Endothelial cell (in vitro differentiated cells): ENCODE measurements around the gene OTOS. TPM values are rescaled to one million over a fixed set of nuclear protein-coding genes. Genes with fewer than 3 reads are reported as not detected.

Experiments
- DNase-seq: peaks from one replicate; pipeline ENCODE4 v3.0.0; 2021; ENCODE audit warnings: low spot score
- H3K27ac Mint-ChIP-seq: one replicate; pipeline ENCODE4 v1.8.0; 2021; ENCODE audit warnings: mixed read lengths, inconsistent platforms; ENCODE audit not compliant: unreplicated experiment
- H3K27me3 Mint-ChIP-seq: one replicate; pipeline ENCODE4 v1.8.0; 2021; ENCODE audit warnings: mild to moderate bottlenecking, moderate library complexity, mixed read lengths, inconsistent platforms; ENCODE audit not compliant: unreplicated experiment
- H3K36me3 Mint-ChIP-seq: one replicate; pipeline ENCODE4 v1.8.0; 2021; ENCODE audit warnings: mild to moderate bottlenecking, low read depth, mixed read lengths, inconsistent platforms; ENCODE audit not compliant: unreplicated experiment
- H3K4me1 Mint-ChIP-seq: one replicate; pipeline ENCODE4 v1.8.0; 2021; ENCODE audit warnings: mild to moderate bottlenecking, mixed read lengths, inconsistent platforms; ENCODE audit not compliant: unreplicated experiment
- H3K4me3 Mint-ChIP-seq: one replicate; pipeline ENCODE4 v1.8.0; 2021; ENCODE audit warnings: mild to moderate bottlenecking, mixed read lengths, inconsistent platforms; ENCODE audit not compliant: unreplicated experiment
- H3K9me3 Mint-ChIP-seq: one replicate; pipeline ENCODE4 v1.8.0; 2021; ENCODE audit warnings: mixed read lengths, inconsistent platforms; ENCODE audit not compliant: unreplicated experiment
- total RNA-seq: library from RNA; stranded (reverse); fragmentation: NEBNext Ultra II Directional; extraction: Animal tissue kit (Norgen Biotek cat#: 25700); gene quantifications from one replicate; pipeline ENCODE4 v1.2.1, GENCODE V29; 2021; ENCODE audit not compliant: unreplicated experiment
- TF ChIP-seq, protein P1 (sequence below): fragments of 200-600 bp; sonication (generic); IDR thresholded peaks from one replicate; pipeline ENCODE4 v1.5.0; 2021; ENCODE audit warnings: antibody characterized with exemption; ENCODE audit not compliant: unreplicated experiment

Gene OTOS
- total RNA-seq, 1 donor from 2014 or later, result not detected

DNA sequence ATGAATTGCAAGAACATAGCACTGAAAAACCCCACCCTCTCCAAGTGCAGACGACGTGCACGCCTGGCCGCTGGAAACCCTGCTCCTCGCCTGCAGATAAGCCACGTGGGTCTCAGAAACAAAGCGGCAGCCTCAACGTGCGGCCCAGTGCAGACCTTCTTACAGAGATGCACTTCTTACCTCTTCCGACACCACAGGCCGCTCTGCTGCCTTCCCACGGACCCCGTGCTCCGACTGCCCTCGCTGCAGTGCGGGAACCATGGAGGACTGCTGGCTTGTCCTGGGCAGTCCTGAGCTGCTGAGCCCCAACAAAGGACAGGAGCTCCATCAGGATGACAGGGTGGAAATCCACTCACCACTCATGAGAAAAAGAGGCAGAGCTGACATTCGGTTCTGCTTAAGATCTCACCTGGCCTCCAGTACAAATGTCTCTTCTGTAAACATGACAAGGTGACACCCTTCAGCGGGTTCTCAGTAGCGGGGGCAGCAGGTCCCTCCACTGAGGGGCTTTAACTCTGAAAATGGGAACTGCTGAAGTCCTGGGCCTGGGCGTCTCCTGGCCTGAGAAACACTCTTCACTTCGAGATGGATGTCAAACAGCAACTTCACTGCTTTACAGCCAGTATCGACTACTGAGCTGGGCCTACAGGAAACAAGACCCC lies 10.6 kb downstream of the OTOS start:
- Mint-ChIP-seq H3K27ac (no peak overlapping the region), H3K36me3 (peaks cover 47% of the 10 kb centered on the region), H3K4me3 (no peak overlapping the region), H3K4me1 (peaks cover 6% of the 10 kb centered on the region), H3K27me3 (peaks cover 1% of the 10 kb centered on the region), H3K9me3 (no peaks in the 10 kb centered on the region)
- TF ChIP-seq, protein P1, sequence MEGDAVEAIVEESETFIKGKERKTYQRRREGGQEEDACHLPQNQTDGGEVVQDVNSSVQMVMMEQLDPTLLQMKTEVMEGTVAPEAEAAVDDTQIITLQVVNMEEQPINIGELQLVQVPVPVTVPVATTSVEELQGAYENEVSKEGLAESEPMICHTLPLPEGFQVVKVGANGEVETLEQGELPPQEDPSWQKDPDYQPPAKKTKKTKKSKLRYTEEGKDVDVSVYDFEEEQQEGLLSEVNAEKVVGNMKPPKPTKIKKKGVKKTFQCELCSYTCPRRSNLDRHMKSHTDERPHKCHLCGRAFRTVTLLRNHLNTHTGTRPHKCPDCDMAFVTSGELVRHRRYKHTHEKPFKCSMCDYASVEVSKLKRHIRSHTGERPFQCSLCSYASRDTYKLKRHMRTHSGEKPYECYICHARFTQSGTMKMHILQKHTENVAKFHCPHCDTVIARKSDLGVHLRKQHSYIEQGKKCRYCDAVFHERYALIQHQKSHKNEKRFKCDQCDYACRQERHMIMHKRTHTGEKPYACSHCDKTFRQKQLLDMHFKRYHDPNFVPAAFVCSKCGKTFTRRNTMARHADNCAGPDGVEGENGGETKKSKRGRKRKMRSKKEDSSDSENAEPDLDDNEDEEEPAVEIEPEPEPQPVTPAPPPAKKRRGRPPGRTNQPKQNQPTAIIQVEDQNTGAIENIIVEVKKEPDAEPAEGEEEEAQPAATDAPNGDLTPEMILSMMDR, result no peak
- DNase-seq, result no peak

DNA sequence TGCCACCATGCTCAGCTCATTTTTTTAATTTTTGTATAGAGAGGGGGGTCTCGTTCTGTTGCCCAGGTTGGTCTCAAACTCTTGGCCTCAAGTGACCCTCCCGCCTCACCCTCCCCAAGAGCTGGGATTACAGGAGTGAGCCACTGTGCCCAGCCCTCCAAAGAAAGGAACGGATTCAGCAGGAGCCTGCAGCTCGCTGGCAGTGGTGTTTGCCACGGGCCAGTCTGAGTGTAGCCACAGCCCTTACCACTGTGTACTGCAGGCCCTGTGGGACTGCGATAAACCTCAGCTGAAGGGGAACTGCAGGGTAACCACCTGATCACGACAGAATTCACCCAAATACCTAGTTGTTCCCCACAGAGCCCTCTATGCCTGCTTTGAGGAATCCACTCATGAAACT lies 11.1 kb downstream of the OTOS start:
- Mint-ChIP-seq H3K9me3 (no peaks in the 10 kb centered on the region), H3K27me3 (peaks cover 1% of the 10 kb centered on the region), H3K4me3 (no peak overlapping the region), H3K4me1 (peaks cover under 1% of the 10 kb centered on the region), H3K36me3 (peaks cover 42% of the 10 kb centered on the region), H3K27ac (no peak overlapping the region)
- no peak for DNase-seq
- TF ChIP-seq, protein P1, result no peak

DNA sequence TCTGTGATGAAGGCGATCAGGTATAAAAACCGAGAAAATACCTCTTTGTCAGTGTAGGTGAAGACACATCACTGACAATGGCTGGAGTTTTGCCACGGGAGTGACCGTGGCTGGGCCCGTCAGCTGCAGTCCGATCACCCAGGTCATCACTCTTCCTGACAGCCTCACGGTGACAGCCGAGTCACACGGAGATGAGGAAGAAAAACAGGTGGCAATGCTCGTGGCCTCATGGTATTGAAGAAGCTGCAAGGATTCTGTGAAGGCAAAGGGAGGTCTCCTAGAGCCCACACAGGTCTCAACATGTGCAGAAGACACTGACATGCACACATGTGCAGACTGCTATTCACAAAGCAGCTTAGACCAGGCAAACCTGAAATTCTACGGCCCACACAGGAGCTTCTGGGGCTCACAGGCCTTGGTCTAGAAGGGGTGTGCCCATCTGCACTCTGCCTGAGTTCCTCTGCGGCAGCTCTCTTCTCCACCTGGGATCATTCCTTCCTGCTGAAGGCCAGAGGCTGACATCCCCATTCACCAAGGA lies 11.8 kb downstream of the OTOS start:
- Mint-ChIP-seq H3K9me3 (no peaks in the 10 kb centered on the region), H3K27ac (no peak overlapping the region), H3K27me3 (peaks cover 1% of the 10 kb centered on the region), H3K36me3 (peaks cover 37% of the 10 kb centered on the region), H3K4me3 (no peak overlapping the region), H3K4me1 (no peaks in the 10 kb centered on the region)
- TF ChIP-seq, protein P1, result no peak
- no peak for DNase-seq

DNA sequence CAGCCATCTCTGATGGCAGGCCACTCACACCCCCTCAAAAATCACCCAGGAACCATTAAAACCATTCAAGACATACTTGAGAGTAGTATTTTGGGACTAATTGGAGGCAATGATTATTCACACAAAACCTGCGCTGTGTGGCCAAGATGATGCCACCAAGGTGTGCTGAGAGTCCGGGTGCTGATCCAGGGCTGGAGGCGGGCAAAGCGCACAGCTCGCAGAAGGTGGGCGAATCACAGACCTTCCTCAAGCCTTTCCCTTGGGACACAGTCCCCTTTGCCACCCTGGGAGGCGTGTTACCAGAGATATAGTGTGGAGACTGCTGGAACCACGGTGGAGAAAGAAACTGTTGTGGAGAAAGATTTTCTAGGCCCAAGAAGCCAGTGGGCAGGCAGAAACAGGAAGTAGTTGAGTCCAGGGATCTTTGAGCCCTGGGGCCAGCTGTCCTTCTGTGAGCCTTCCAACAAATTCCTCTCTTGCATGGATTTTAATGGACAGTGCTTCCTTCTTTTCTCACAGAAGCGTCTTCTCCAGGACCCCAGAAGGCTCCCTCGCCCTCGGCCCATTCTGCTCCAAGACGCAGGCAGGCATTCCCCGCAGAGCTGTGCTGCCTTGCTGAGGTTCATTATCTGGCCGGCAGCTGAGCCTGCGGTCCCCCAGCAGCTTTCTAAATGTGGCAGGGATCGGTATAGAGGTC lies 12.4 kb downstream of the OTOS start:
- H3K27ac Mint-ChIP-seq, result no peak overlapping the region
- no peaks in the 10 kb centered on the region for H3K9me3 Mint-ChIP-seq
- H3K27me3 Mint-ChIP-seq, result peaks cover 1% of the 10 kb centered on the region
- peaks cover 34% of the 10 kb centered on the region for H3K36me3 Mint-ChIP-seq
- no peak for DNase-seq
- TF ChIP-seq, protein P1, result no peak
- H3K4me3 Mint-ChIP-seq, result no peak overlapping the region
- no peaks in the 10 kb centered on the region for H3K4me1 Mint-ChIP-seq

DNA sequence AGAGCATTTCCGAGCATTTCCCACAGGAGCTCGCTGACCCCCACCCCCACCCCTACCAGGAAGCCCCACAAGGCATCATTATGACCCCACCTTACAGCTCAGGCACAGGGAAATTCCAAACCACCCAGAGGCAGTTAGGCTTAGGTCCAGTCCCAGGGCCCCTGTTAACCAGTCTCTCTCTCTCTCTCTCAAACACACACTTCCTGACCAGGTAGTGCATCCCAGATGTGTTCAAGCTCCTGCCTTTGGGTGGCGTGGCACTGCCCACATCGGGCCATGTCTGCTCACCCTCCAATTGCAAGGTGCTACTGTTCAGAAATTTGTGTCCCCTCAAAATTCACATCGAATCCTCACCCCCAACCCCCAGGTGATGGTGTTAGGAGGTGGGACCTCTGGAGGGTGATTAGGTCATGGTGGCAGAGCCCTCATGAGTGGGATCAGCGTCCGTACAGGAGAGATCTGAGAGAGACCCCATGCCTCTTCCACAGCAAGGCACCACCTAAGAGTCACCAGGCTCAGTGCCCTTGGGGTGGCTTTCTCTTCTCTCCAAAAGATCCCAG lies 13.2 kb downstream of the OTOS start:
- peaks cover 30% of the 10 kb centered on the region for H3K36me3 Mint-ChIP-seq

More for the DNA sequence above, 13.2 kb downstream of the OTOS start:
- peaks cover 1% of the 10 kb centered on the region for H3K27me3 Mint-ChIP-seq
- H3K4me3 Mint-ChIP-seq, result peak overlapping the region; percentile 78
- TF ChIP-seq, protein P1, result no peak
- no peaks in the 10 kb centered on the region for H3K9me3 Mint-ChIP-seq
- no peak for DNase-seq
- no peak overlapping the region for H3K27ac Mint-ChIP-seq
- H3K4me1 Mint-ChIP-seq, result no peaks in the 10 kb centered on the region
